Cardiac muscle cell (in vitro differentiated cells and primary cell): ENCODE data around the gene DELE1. TPM values are rescaled to one million over a fixed set of nuclear protein-coding genes. Genes with fewer than 3 reads are reported as not detected.

Source experiments
- DNase-seq, 2 donors: peaks; one replicate each; pipeline versions ENCODE4 v3.0.0 to v3.0.0-alpha.2; 2010 to 2017; ENCODE audit warnings: low read depth in 1 of 2, low spot score in 1 of 2
- H3K27ac ChIP-seq: fragments of 200-600 bp; sonication (generic); 2 replicates; pipeline ENCODE4 v1.5.1; 2016
- H3K27me3 ChIP-seq: fragments of 200-600 bp; sonication (generic); 2 replicates; pipeline ENCODE4 v1.6.0; 2016; ENCODE audit warnings: control low read depth
- H3K36me3 ChIP-seq: fragments of 200-600 bp; sonication (generic); 2 replicates; pipeline ENCODE4 v1.5.1; 2016; ENCODE audit warnings: control low read depth
- H3K4me1 ChIP-seq: fragments of 200-600 bp; sonication (generic); 2 replicates; pipeline ENCODE4 v1.8.1; 2017; ENCODE audit warnings: low read depth, mild to moderate bottlenecking, mixed run types
- H3K4me3 ChIP-seq: fragments of 200-600 bp; sonication (generic); 2 replicates; pipeline ENCODE4 v1.5.1; 2016; ENCODE audit warnings: mild to moderate bottlenecking
- H3K9me3 ChIP-seq: fragments of 200-600 bp; sonication (generic); 2 replicates; pipeline ENCODE4 v1.5.1; 2017; ENCODE audit warnings: low read depth, mild to moderate bottlenecking, control low read depth
- CTCF ChIP-seq: IDR thresholded peaks from 2 replicates; pipeline ENCODE4 v1.5.1; 2012; ENCODE audit warnings: low read depth, mild to moderate bottlenecking, low read length
- polyA plus RNA-seq: library from polyadenylated mRNA; unstranded; fragments of >200 nt; fragmentation: Nextera tagmentation; extraction: Ambion mirVana; gene quantifications from 2 replicates; pipeline ENCODE4 v1.2.1, GENCODE V29; 2016
- total RNA-seq: library from RNA; depleted of rRNA; stranded (reverse); fragments of >200 nt; gene quantifications from 2 replicates; pipeline ENCODE4 v1.2.3, GENCODE V29; 2016

DELE1 gene
- total and polyA plus RNA-seq, 2 experiments from 2014 or later = 58.1 to 101 TPM

GRCh38 chr5:141973871-141974595, 50.4 kb downstream of the DELE1 start:
- H3K27ac ChIP-seq = no peak overlapping the region

GRCh38 chr5:141976176-141976575, 52.5 kb downstream of the DELE1 start:
- Histone ChIP-seq H3K27ac (no peak overlapping the region), H3K9me3 (no peaks in the 10 kb centered on the region), H3K27me3 (no peaks in the 10 kb centered on the region), H3K4me1 (no peaks in the 10 kb centered on the region), H3K36me3 (peaks cover 57% of the 10 kb centered on the region), H3K4me3 (no peak overlapping the region)
- DNase-seq = no peak
- no peak for TF ChIP-seq CTCF

More at GRCh38 chr5:141973871-141974595, 50.4 kb downstream of the DELE1 start:
- Histone ChIP-seq H3K4me1 (peaks cover 13% of the 10 kb centered on the region), H3K36me3 (peaks cover 39% of the 10 kb centered on the region), H3K4me3 (no peak overlapping the region), H3K9me3 (no peaks in the 10 kb centered on the region), H3K27me3 (no peaks in the 10 kb centered on the region)
- TF ChIP-seq CTCF = no peak
- DNase-seq = peak in 1 of 2 donors; percentile 40

- no peak for TF ChIP-seq CTCF
- Histone ChIP-seq H3K4me1 (no peaks in the 10 kb centered on the region), H3K9me3 (no peaks in the 10 kb centered on the region), H3K36me3 (peaks cover 78% of the 10 kb centered on the region), H3K27ac (no peak overlapping the region), H3K4me3 (no peak overlapping the region), H3K27me3 (no peaks in the 10 kb centered on the region)
- DNase-seq = no peak
Observed at GRCh38 chr5:141978389-141978788, 54.7 kb downstream of the DELE1 start.

- no peak for TF ChIP-seq CTCF
- Histone ChIP-seq H3K4me1 (no peaks in the 10 kb centered on the region), H3K4me3 (no peak overlapping the region), H3K9me3 (no peaks in the 10 kb centered on the region), H3K27ac (no peak overlapping the region), H3K36me3 (peaks cover 80% of the 10 kb centered on the region), H3K27me3 (no peaks in the 10 kb centered on the region)
- DNase-seq = no peak
Observed at GRCh38 chr5:141982626-141983025, 59.0 kb downstream of the DELE1 start.

GRCh38 chr5:141986072-141986471, 62.4 kb downstream of the DELE1 start:
- TF ChIP-seq CTCF = no peak
- no peak for DNase-seq
- Histone ChIP-seq H3K4me3 (no peak overlapping the region), H3K27me3 (no peaks in the 10 kb centered on the region), H3K4me1 (no peaks in the 10 kb centered on the region), H3K36me3 (peaks cover 73% of the 10 kb centered on the region), H3K27ac (no peak overlapping the region), H3K9me3 (no peaks in the 10 kb centered on the region)
